Psoas muscle (tissue), 8 donors: ENCODE data around the gene TENM3. TPM values are rescaled to one million over a fixed set of nuclear protein-coding genes. Genes with fewer than 3 reads are reported as not detected.
"Not testable (repeated sequence)": the region's sequence is repeated elsewhere in the genome, so short reads cannot be mapped to it uniquely, and the experiment has no call there.

ENCODE experiments used
- ATAC-seq, 4 donors: fragments of 200-7000 bp; cut with Tn5 transposase; one replicate each; pipeline ENCODE4 v1.9.1; 2020; ENCODE audit warnings: moderate library complexity in 3 of 4, mild to moderate bottlenecking in 2 of 4
- DNase-seq, 2 donors: peaks; one replicate each; pipeline ENCODE4 v3.0.0-alpha.2; 2020
- H3K27ac ChIP-seq: fragments of 200-600 bp; one replicate; pipeline ENCODE4 v1.8.0; 2022
- H3K27me3 ChIP-seq, 3 donors: fragments of 200-600 bp in 1 of 3; one replicate each; pipeline versions ENCODE4 v1.6.1 to v1.8.0; 2013 to 2022; ENCODE audit warnings: low read length in 2 of 3, mild to moderate bottlenecking in 2 of 3, moderate library complexity in 1 of 3; ENCODE audit not compliant: insufficient read depth in 3 of 3
- H3K36me3 ChIP-seq, 2 donors: fragments of 200-600 bp in 1 of 2; one replicate each; pipeline versions ENCODE4 v1.6.1 to v1.8.0; 2013 to 2022; ENCODE audit warnings: low read depth in 1 of 2, mild to moderate bottlenecking in 1 of 2, moderate library complexity in 1 of 2; ENCODE audit not compliant: insufficient read depth in 1 of 2
- H3K4me1 ChIP-seq: fragments of 200-600 bp; one replicate; pipeline ENCODE4 v1.8.0; 2022
- H3K4me3 ChIP-seq: fragments of 200-600 bp; one replicate; pipeline ENCODE4 v1.8.0; 2022; ENCODE audit warnings: mild to moderate bottlenecking
- H3K9me3 ChIP-seq: fragments of 200-600 bp; one replicate; pipeline ENCODE4 v1.8.0; 2022
- WGBS, 3 donors: extraction: QIAGEN DNeasy Blood & Tissue Kit; methylation state at CpG; one replicate each; pipeline versions ENCODE4 v1.1.6 to v1.1.7; 2013; 5-methylcytosine and 5-hydroxymethylcytosine counted together
- intact Hi-C, 2 donors: fragments of 100-400 bp; cut with DNase I; formaldehyde crosslinking; loops; one replicate each; pipeline versions ENCODE4 v1.11.0 to v1.14.2; 2022
- long read RNA-seq, 2 donors: library from polyadenylated mRNA; unstranded; transcript quantifications; one replicate each; pipeline ENCODE4 v2.0.0, GENCODE V29; 2021
- polyA plus RNA-seq, 3 donors: library from polyadenylated mRNA; stranded (reverse); fragments of 200-250 nt; gene quantifications; one replicate each; pipeline ENCODE4 v1.2.3, GENCODE V29; 2013
- total RNA-seq, 4 donors: library from RNA; stranded (reverse); fragmentation: NEBNext Ultra II Directional in 2 of 4; extraction: Animal tissue kit (Norgen Biotek cat#: 25700) in 2 of 4; gene quantifications; one replicate each; pipeline versions ENCODE4 v1.2.1 to v1.2.4, GENCODE V29; 2021 to 2023
- TF ChIP-seq, protein P1 (sequence below): fragments of 200-600 bp; IDR thresholded peaks from one replicate; pipeline ENCODE4 v1.8.0; 2022; ENCODE audit warnings: antibody characterized with exemption
- donor health status: healthy with polysubstance abuse.
- donor health status: DM: no; HTN: no; CAD: no; lungs with moderate emphysema.
- donor health status: Bipolar disorder and iron deficiency.
- donor health status: healthy.
- donor health status: DM: yes; HTN: yes; CAD: no.
- donor health status: DM: no; HTN: no; CAD: no.
- donor health status: DM: no; HTN: no; CAD: no.
- donor health status: DM: yes; HTN: yes; CAD: no.

Gene TENM3
- total RNA-seq (10 to 100 TPM in 1 of 4 donors, 1 to 10 TPM in 3; 5.3 to 11.6 (median 6.3) TPM), polyA plus RNA-seq (1 to 10 TPM in 1 of 3 donors, under 1 TPM in 2; 0.48 to 3.2 (median 0.83) TPM)
- long read RNA-seq, donor 1, partial matches to known transcripts: 1 of 1 reads
- long read RNA-seq, donor 1, other reads (novel, unspliced or antisense): 0 of 1 reads
- long read RNA-seq, donor 2, partial matches to known transcripts: 3 of 5 reads
- long read RNA-seq, donor 2, other reads (novel, unspliced or antisense): 2 of 5 reads

DNA sequence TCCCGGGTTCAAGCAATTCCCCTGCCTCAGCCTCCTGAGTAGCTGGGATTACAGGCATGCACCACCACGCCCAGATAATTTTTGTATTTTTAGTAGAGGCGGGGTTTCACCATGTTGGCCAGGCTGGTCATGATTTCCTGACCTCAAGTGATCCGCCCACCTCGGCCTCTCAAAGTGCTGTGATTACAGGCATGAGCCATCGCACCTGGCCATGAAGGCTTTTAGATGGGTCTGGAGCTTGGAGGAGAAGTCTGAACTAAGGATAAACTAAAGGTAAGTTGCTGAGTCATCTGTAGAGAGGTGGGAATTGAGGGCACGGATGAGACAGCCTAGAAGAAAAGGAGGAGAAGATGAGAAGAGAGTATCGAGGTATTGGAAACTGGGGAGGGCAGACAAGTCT lies at the start of gene TENM3:
Gene TENM3 (plus strand): TSS at position 199 of the 400 bp plus-strand sequence. CDS start 80,619 bp downstream, outside the sequence.
- H3K4me1 ChIP-seq, intact Hi-C loops: not testable (repeated sequence)

DNA sequence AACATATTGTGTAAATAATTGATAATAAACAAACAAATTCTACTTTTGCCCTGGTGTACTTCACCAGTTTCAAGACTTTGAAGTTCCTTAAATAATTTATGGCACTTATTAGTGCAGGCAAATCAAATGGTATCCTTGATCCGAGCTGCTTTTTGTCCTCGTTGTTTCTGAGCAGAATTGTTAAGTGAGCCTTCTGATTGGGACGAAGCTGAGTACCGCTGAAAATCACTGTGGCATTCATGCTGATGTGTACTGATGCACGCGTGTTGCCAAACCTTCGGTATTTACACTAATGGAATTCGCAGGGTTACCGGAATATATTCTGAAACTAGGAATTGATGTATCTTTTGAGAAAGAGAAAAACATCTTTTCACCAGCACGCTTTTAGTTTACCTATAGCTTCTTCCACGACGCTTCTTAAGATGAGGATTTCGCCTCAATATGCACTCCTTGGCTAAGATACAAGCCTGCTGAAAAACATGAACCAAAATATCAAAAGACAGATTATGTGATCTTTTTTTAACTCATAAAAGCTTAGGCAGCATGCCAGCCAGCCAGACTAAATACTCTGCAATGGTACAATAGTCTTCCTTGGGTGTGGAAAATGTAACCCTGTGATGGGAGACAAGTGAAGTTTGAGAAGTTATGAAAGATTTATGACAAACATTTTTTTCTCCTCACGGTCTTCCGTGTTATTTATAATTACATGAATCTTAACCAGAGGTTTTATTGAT lies 48.9 kb upstream of the TENM3 start:
- TF ChIP-seq, protein P1, sequence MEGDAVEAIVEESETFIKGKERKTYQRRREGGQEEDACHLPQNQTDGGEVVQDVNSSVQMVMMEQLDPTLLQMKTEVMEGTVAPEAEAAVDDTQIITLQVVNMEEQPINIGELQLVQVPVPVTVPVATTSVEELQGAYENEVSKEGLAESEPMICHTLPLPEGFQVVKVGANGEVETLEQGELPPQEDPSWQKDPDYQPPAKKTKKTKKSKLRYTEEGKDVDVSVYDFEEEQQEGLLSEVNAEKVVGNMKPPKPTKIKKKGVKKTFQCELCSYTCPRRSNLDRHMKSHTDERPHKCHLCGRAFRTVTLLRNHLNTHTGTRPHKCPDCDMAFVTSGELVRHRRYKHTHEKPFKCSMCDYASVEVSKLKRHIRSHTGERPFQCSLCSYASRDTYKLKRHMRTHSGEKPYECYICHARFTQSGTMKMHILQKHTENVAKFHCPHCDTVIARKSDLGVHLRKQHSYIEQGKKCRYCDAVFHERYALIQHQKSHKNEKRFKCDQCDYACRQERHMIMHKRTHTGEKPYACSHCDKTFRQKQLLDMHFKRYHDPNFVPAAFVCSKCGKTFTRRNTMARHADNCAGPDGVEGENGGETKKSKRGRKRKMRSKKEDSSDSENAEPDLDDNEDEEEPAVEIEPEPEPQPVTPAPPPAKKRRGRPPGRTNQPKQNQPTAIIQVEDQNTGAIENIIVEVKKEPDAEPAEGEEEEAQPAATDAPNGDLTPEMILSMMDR: no peak
- H3K9me3 ChIP-seq: no peaks in the 10 kb centered on the region
- 69 to 72% (median 70%) methylated on average over 15 of the region's 15 CpGs for WGBS, 3 donors
- no peaks in the 10 kb centered on the region for H3K36me3 ChIP-seq
- H3K4me1 ChIP-seq: no peaks in the 10 kb centered on the region
- intact Hi-C loops: no loop called here
- no peak for DNase-seq
- ATAC-seq: no peak
- no peaks in the 10 kb centered on the region for H3K27me3 ChIP-seq
- H3K4me3 ChIP-seq: no peak overlapping the region
- no peak overlapping the region for H3K27ac ChIP-seq

More for the DNA sequence above, at the start of gene TENM3:
- H3K27ac ChIP-seq, H3K9me3 ChIP-seq, H3K36me3 ChIP-seq, H3K4me3 ChIP-seq, H3K27me3 ChIP-seq, DNase-seq, ATAC-seq: not testable (repeated sequence)
- 92 to 95% (median 93%) methylated on average over 8 of the region's 8 CpGs for WGBS, 3 donors

DNA sequence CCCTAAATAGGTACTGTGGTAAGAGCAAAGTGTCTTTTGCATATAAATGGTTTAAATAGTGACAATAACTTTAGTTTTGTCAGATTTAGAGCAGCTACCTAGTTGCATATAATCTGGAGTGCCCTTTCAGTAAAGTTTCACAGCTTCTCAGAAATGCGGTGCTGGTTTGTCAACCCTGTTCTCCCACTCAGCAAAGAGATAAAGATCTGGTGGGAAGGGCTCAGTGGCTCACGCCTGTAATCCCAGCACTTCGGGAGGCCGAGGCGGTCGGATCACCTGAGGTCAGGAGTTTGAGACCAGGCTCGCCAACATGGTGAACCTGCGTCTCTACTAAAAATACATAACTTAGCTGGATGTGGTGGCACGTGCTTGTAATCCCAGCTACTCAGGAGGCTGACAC lies 45.6 kb upstream of the TENM3 start:
- ATAC-seq (no peak), DNase-seq (no peak)
- H3K27ac ChIP-seq: no peak overlapping the region
- H3K4me3 ChIP-seq: no peak overlapping the region
- no peaks in the 10 kb centered on the region for H3K36me3 ChIP-seq
- intact Hi-C loops: no loop called here
- no peaks in the 10 kb centered on the region for H3K27me3 ChIP-seq
- H3K4me1 ChIP-seq: no peaks in the 10 kb centered on the region
- TF ChIP-seq, protein P1: no peak
- 90 to 96% (median 94%) methylated on average over 9 of the region's 9 CpGs for WGBS, 3 donors
- H3K9me3 ChIP-seq: no peaks in the 10 kb centered on the region

DNA sequence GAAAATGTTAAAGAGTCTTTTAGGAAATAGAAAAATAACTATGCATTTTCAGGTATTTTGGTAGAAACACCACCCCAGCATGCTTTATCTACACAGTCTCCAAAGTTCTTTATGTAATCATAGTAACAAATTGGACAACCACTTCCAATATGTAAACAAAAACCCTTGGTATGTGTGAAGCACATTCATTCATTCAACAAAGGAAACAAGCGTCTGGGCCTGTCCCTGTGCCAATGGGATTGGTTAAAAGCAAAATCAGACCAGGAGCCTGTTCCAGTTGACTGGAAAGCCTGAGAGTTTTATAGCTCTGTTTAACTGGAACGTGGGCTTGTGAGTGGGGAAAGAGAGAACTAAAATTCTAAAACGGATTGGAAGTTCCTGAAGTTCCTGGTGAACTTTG lies 41.3 kb upstream of the TENM3 start:
- no peak overlapping the region for H3K27ac ChIP-seq
- 35 to 56% (median 53%) methylated on average over 3 of the region's 3 CpGs for WGBS, 3 donors
- H3K9me3 ChIP-seq: no peaks in the 10 kb centered on the region
- intact Hi-C loops: no loop called here
- DNase-seq (no peak), ATAC-seq (no peak)
- TF ChIP-seq, protein P1: no peak
- no peaks in the 10 kb centered on the region for H3K27me3 ChIP-seq
- no peaks in the 10 kb centered on the region for H3K4me1 ChIP-seq
- no peaks in the 10 kb centered on the region for H3K36me3 ChIP-seq
- no peak overlapping the region for H3K4me3 ChIP-seq

DNA sequence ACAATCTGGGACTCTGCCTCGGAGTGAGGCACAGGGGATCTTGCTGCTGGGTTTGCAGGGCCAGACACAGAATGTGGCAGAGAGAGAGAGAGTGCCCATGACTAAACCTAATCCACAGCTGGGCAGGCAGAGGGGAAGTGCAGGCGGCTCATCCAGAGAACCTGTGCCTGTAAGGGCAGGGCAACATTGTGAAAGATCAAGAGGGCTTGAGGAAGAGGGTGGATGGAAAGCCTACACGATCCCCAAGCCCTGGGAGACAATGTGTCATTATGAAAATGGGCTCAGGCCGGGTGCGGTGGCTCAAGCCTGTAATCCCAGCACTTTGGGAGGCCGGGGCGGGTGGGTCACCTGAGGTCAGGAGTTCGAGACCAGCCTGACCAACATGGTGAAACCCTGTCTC lies 40.6 kb upstream of the TENM3 start:
- intact Hi-C loops: no loop called here
- TF ChIP-seq, protein P1: no peak
- H3K9me3 ChIP-seq: no peaks in the 10 kb centered on the region
- no peak overlapping the region for H3K4me3 ChIP-seq
- no peaks in the 10 kb centered on the region for H3K27me3 ChIP-seq
- DNase-seq (no peak), ATAC-seq (no peak)
- 88 to 93% (median 91%) methylated on average over 8 of the region's 8 CpGs for WGBS, 3 donors
- no peaks in the 10 kb centered on the region for H3K36me3 ChIP-seq
- H3K27ac ChIP-seq: no peak overlapping the region
- H3K4me1 ChIP-seq: peaks cover 2% of the 10 kb centered on the region
